DOHH2 (cell line): Measurements from ENCODE around the gene AURKA.

Experiments used
- H3F3A ChIP-seq: fragments of 200-600 bp; sonication (generic), shearing (Covaris generic); 2 replicates; pipeline ENCODE4 v1.6.0; 2016; ENCODE audit warnings: antibody characterized with exemption, mild to moderate bottlenecking; ENCODE audit not compliant: control insufficient read depth, insufficient read depth
- H3K27ac ChIP-seq: fragments of 200-600 bp; sonication (generic); 2 replicates; pipeline ENCODE4 v1.5.1; 2014; ENCODE audit warnings: low read depth, mild to moderate bottlenecking, low read length, moderate library complexity
- H3K27me3 ChIP-seq: fragments of 200-600 bp; sonication (generic); 2 replicates; pipeline ENCODE4 v1.6.1; 2014; ENCODE audit warnings: mild to moderate bottlenecking, low read length, mixed read lengths; ENCODE audit not compliant: control insufficient read depth
- H3K36me3 ChIP-seq: fragments of 200-600 bp; sonication (generic); 2 replicates; pipeline ENCODE4 v1.6.1; 2014; ENCODE audit warnings: mild to moderate bottlenecking, low read length, moderate library complexity, mixed read lengths; ENCODE audit not compliant: control insufficient read depth
- H3K4me1 ChIP-seq: fragments of 200-600 bp; sonication (generic); 2 replicates; pipeline ENCODE4 v1.6.1; 2014; ENCODE audit warnings: mild to moderate bottlenecking, low read length, mixed read lengths; ENCODE audit not compliant: control insufficient read depth
- H3K4me2 ChIP-seq: fragments of 200-600 bp; sonication (generic); 2 replicates; pipeline ENCODE4 v1.6.0; 2014; ENCODE audit warnings: mild to moderate bottlenecking, low read length, moderate library complexity
- H3K4me3 ChIP-seq: fragments of 200-600 bp; sonication (generic); 2 replicates; pipeline ENCODE4 v1.5.1; 2014; ENCODE audit warnings: mild to moderate bottlenecking, low read length, mixed read lengths
- H3K79me2 ChIP-seq: fragments of 200-600 bp; sonication (generic); 2 replicates; pipeline ENCODE4 v1.6.1; 2014; ENCODE audit warnings: mild to moderate bottlenecking, low read length, mixed read lengths; ENCODE audit not compliant: control insufficient read depth
- H3K9me2 ChIP-seq: fragments of 200-600 bp; sonication (generic); replicated peaks from 2 replicates; pipeline ENCODE4 v1.6.1; 2014; ENCODE audit warnings: mild to moderate bottlenecking, low read length, mixed read lengths; ENCODE audit not compliant: control insufficient read depth
- H3K9me3 ChIP-seq: fragments of 200-600 bp; sonication (generic); 2 replicates; pipeline ENCODE4 v1.6.1; 2014; ENCODE audit warnings: antibody characterized with exemption, low read length, mixed read lengths; ENCODE audit not compliant: control insufficient read depth, insufficient read depth
- H4K20me1 ChIP-seq: fragments of 200-600 bp; sonication (generic); 2 replicates; pipeline ENCODE4 v1.6.0; 2014; ENCODE audit warnings: low read depth, mild to moderate bottlenecking, antibody characterized with exemption, low read length, moderate library complexity; ENCODE audit not compliant: control insufficient read depth, insufficient read depth
- CTCF ChIP-seq: fragments of 200-600 bp; sonication (generic); IDR thresholded peaks from one replicate; pipeline ENCODE4 v1.5.1; 2014; ENCODE audit warnings: antibody characterized with exemption, mild to moderate bottlenecking, low read depth, low read length; ENCODE audit not compliant: poor library complexity, severe bottlenecking
- EZH2phosphoT487 ChIP-seq: fragments of 200-600 bp; sonication (generic); IDR thresholded peaks from 2 replicates; pipeline ENCODE4 v1.6.1; 2017; ENCODE audit warnings: borderline replicate concordance, mild to moderate bottlenecking, antibody characterized with exemption, low read length, moderate library complexity, mixed read lengths

Gene AURKA

GRCh38 chr20:56381501-56381900 is 10.5 kb downstream of the AURKA start:
- Histone ChIP-seq H3K36me3 (peaks cover 95% of the 10 kb centered on the region), H3F3A (no peaks in the 10 kb centered on the region), H3K9me3 (no peaks in the 10 kb centered on the region), H4K20me1 (peaks cover 3% of the 10 kb centered on the region; the same call in 1 of the 2 replicates), H3K27me3 (no peaks in the 10 kb centered on the region), H3K9me2 (no peaks in the 10 kb centered on the region), H3K79me2 (peaks cover 82% of the 10 kb centered on the region), H3K27ac (no peak overlapping the region), H3K4me2 (no peak overlapping the region), H3K4me3 (no peak overlapping the region), H3K4me1 (no peaks in the 10 kb centered on the region)
- TF ChIP-seq EZH2phosphoT487 (no peak), CTCF (no peak)

GRCh38 chr20:56380375-56380774 is 11.6 kb downstream of the AURKA start:
- no peak overlapping the region for H3K27ac ChIP-seq
- no peaks in the 10 kb centered on the region for H3K4me1 ChIP-seq
- H3K4me3 ChIP-seq, result no peak overlapping the region
- H3K4me2 ChIP-seq, result no peak overlapping the region
- no peaks in the 10 kb centered on the region for H3K9me2 ChIP-seq
- TF ChIP-seq CTCF, result no peak
- no peak for TF ChIP-seq EZH2phosphoT487
- H3K36me3 ChIP-seq, result peaks cover 95% of the 10 kb centered on the region
- no peaks in the 10 kb centered on the region for H3K9me3 ChIP-seq
- H4K20me1 ChIP-seq, result no peaks in the 10 kb centered on the region; the same call in 1 of the 2 replicates
- no peaks in the 10 kb centered on the region for H3K27me3 ChIP-seq
- peaks cover 84% of the 10 kb centered on the region for H3K79me2 ChIP-seq
- H3F3A ChIP-seq, result no peaks in the 10 kb centered on the region

- Histone ChIP-seq H3K9me2 (no peaks in the 10 kb centered on the region), H3K9me3 (no peaks in the 10 kb centered on the region), H3K79me2 (peaks cover 73% of the 10 kb centered on the region), H3K4me3 (no peak overlapping the region), H3F3A (no peaks in the 10 kb centered on the region), H3K36me3 (peaks cover 91% of the 10 kb centered on the region), H3K4me2 (no peak overlapping the region), H4K20me1 (no peaks in the 10 kb centered on the region; the same call in 1 of the 2 replicates), H3K27ac (no peak overlapping the region), H3K27me3 (no peaks in the 10 kb centered on the region), H3K4me1 (no peaks in the 10 kb centered on the region)
- TF ChIP-seq EZH2phosphoT487 (no peak), CTCF (no peak)
Measured at GRCh38 chr20:56378386-56378785, 13.6 kb downstream of the AURKA start.
